Measurements from ENCODE around the gene FCRLA. TPM values are rescaled to one million over a fixed set of nuclear protein-coding genes. Genes with fewer than 3 reads are reported as not detected.

Gene FCRLA
- total RNA-seq, 1 experiment from 2014 or later = 0.15 TPM

DNA sequence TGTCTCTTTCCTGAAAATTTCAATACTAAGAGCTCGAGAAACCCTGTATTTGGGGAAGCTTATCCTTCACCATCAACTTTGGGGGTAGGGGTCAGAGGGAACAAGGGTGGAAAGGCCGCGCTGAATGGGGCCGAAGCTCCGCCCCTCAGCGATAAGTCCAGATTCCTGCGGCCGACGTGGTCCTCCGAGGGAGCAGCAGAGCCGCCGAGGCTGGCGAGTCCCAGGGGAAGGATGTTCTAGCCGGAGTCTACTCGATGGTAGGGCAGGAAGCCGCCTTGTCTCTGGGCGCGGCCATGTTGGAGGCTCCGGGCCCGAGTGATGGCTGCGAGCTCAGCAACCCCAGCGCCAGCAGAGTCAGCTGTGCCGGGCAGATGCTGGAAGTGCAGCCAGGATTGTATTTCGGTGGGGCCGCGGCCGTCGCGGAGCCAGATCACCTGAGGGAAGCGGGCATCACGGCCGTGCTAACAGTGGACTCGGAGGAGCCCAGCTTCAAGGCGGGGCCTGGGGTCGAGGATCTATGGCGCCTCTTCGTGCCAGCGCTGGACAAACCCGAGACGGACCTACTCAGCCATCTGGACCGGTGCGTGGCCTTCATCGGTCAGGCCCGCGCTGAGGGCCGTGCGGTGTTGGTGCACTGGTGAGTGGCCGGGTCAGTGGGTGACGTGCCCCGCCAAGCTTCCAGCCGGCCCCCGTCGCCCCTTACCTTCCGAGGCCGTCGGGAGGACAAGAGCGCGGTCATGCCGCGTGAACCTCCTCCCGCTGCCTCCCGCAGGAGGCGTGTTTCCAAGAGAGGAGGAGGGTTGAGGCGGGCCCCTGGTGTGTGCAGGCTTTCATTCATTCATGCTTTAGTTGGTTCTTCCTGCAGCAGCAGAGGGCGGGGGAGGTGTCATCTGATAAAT, 42.7 kb downstream of the FCRLA start, which contains the start of gene DUSP12 (continued):
- TF ChIP-seq, protein P1, sequence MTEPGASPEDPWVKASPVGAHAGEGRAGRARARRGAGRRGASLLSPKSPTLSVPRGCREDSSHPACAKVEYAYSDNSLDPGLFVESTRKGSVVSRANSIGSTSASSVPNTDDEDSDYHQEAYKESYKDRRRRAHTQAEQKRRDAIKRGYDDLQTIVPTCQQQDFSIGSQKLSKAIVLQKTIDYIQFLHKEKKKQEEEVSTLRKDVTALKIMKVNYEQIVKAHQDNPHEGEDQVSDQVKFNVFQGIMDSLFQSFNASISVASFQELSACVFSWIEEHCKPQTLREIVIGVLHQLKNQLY (CRISPR knock-in tag; IDR thresholded peaks at IDR 0.05) = no peak
- TF ChIP-seq, protein P2, sequence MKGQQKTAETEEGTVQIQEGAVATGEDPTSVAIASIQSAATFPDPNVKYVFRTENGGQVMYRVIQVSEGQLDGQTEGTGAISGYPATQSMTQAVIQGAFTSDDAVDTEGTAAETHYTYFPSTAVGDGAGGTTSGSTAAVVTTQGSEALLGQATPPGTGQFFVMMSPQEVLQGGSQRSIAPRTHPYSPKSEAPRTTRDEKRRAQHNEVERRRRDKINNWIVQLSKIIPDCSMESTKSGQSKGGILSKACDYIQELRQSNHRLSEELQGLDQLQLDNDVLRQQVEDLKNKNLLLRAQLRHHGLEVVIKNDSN (CRISPR knock-in tag; IDR thresholded peaks at IDR 0.05) = no peak
- TF ChIP-seq, protein P3, sequence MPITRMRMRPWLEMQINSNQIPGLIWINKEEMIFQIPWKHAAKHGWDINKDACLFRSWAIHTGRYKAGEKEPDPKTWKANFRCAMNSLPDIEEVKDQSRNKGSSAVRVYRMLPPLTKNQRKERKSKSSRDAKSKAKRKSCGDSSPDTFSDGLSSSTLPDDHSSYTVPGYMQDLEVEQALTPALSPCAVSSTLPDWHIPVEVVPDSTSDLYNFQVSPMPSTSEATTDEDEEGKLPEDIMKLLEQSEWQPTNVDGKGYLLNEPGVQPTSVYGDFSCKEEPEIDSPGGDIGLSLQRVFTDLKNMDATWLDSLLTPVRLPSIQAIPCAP (CRISPR knock-in tag; IDR thresholded peaks at IDR 0.05) = no peak
- TF ChIP-seq, protein P4, sequence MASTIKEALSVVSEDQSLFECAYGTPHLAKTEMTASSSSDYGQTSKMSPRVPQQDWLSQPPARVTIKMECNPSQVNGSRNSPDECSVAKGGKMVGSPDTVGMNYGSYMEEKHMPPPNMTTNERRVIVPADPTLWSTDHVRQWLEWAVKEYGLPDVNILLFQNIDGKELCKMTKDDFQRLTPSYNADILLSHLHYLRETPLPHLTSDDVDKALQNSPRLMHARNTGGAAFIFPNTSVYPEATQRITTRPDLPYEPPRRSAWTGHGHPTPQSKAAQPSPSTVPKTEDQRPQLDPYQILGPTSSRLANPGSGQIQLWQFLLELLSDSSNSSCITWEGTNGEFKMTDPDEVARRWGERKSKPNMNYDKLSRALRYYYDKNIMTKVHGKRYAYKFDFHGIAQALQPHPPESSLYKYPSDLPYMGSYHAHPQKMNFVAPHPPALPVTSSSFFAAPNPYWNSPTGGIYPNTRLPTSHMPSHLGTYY (CRISPR knock-in tag; IDR thresholded peaks at IDR 0.05) = no peak; the same call in 1 of the 2 replicates
- TF ChIP-seq, protein P5, sequence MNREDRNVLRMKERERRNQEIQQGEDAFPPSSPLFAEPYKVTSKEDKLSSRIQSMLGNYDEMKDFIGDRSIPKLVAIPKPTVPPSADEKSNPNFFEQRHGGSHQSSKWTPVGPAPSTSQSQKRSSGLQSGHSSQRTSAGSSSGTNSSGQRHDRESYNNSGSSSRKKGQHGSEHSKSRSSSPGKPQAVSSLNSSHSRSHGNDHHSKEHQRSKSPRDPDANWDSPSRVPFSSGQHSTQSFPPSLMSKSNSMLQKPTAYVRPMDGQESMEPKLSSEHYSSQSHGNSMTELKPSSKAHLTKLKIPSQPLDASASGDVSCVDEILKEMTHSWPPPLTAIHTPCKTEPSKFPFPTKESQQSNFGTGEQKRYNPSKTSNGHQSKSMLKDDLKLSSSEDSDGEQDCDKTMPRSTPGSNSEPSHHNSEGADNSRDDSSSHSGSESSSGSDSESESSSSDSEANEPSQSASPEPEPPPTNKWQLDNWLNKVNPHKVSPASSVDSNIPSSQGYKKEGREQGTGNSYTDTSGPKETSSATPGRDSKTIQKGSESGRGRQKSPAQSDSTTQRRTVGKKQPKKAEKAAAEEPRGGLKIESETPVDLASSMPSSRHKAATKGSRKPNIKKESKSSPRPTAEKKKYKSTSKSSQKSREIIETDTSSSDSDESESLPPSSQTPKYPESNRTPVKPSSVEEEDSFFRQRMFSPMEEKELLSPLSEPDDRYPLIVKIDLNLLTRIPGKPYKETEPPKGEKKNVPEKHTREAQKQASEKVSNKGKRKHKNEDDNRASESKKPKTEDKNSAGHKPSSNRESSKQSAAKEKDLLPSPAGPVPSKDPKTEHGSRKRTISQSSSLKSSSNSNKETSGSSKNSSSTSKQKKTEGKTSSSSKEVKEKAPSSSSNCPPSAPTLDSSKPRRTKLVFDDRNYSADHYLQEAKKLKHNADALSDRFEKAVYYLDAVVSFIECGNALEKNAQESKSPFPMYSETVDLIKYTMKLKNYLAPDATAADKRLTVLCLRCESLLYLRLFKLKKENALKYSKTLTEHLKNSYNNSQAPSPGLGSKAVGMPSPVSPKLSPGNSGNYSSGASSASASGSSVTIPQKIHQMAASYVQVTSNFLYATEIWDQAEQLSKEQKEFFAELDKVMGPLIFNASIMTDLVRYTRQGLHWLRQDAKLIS (CRISPR knock-in tag; IDR thresholded peaks at IDR 0.05; ENCODE audit: borderline replicate concordance) = no peak; the same call in 1 of the 2 replicates
- no peak for TF ChIP-seq TEAD4 (CRISPR knock-in tag; IDR thresholded peaks at IDR 0.05)
- no peak for TF ChIP-seq ZNF121 (CRISPR knock-in tag; IDR thresholded peaks at IDR 0.05)
- no peak for TF ChIP-seq ZNF416 (CRISPR knock-in tag; IDR thresholded peaks at IDR 0.05)
- no peak for TF ChIP-seq GRHL2 (CRISPR knock-in tag; IDR thresholded peaks at IDR 0.05; ENCODE audit: insufficient replicate concordance, severe bottlenecking)
- TF ChIP-seq, protein P6, sequence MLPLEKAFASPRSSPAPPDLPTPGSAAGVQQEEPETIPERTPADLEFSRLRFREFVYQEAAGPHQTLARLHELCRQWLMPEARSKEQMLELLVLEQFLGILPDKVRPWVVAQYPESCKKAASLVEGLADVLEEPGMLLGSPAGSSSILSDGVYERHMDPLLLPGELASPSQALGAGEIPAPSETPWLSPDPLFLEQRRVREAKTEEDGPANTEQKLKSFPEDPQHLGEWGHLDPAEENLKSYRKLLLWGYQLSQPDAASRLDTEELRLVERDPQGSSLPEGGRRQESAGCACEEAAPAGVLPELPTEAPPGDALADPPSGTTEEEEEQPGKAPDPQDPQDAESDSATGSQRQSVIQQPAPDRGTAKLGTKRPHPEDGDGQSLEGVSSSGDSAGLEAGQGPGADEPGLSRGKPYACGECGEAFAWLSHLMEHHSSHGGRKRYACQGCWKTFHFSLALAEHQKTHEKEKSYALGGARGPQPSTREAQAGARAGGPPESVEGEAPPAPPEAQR (CRISPR knock-in tag; IDR thresholded peaks at IDR 0.05) = no peak
- no peak for TF ChIP-seq ZNF232 (CRISPR knock-in tag; IDR thresholded peaks at IDR 0.05)
- TF ChIP-seq, protein P7, sequence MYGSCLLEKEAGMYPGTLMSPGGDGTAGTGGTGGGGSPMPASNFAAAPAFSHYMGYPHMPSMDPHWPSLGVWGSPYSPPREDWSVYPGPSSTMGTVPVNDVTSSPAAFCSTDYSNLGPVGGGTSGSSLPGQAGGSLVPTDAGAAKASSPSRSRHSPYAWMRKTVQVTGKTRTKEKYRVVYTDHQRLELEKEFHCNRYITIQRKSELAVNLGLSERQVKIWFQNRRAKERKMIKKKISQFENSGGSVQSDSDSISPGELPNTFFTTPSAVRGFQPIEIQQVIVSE (CRISPR knock-in tag; IDR thresholded peaks at IDR 0.05; ENCODE audit: borderline replicate concordance) = no peak
- TF ChIP-seq FOXJ3 (CRISPR knock-in tag; IDR thresholded peaks at IDR 0.05; ENCODE audit: borderline replicate concordance) = no peak
- TF ChIP-seq ZNF263 (CRISPR knock-in tag; IDR thresholded peaks at IDR 0.05; ENCODE audit: low read depth) = 0 out of 2 replicates have a peak, but pooled peaks have one; percentile 32
- TF ChIP-seq SMAD4 (CRISPR knock-in tag; IDR thresholded peaks at IDR 0.05) = no peak
- TF ChIP-seq, protein P8, sequence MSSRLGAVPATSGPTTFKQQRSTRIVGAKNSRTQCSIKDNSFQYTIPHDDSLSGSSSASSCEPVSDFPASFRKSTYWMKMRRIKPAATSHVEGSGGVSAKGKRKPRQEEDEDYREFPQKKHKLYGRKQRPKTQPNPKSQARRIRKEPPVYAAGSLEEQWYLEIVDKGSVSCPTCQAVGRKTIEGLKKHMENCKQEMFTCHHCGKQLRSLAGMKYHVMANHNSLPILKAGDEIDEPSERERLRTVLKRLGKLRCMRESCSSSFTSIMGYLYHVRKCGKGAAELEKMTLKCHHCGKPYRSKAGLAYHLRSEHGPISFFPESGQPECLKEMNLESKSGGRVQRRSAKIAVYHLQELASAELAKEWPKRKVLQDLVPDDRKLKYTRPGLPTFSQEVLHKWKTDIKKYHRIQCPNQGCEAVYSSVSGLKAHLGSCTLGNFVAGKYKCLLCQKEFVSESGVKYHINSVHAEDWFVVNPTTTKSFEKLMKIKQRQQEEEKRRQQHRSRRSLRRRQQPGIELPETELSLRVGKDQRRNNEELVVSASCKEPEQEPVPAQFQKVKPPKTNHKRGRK (CRISPR knock-in tag; IDR thresholded peaks at IDR 0.05; ENCODE audit: borderline replicate concordance) = no peak
- TF ChIP-seq, protein P9, sequence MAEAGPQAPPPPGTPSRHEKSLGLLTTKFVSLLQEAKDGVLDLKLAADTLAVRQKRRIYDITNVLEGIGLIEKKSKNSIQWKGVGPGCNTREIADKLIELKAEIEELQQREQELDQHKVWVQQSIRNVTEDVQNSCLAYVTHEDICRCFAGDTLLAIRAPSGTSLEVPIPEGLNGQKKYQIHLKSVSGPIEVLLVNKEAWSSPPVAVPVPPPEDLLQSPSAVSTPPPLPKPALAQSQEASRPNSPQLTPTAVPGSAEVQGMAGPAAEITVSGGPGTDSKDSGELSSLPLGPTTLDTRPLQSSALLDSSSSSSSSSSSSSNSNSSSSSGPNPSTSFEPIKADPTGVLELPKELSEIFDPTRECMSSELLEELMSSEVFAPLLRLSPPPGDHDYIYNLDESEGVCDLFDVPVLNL (CRISPR knock-in tag; IDR thresholded peaks at IDR 0.05; ENCODE audit: borderline replicate concordance, low read depth) = no peak; the same call in 1 of the 2 replicates
- TF ChIP-seq, protein P10, sequence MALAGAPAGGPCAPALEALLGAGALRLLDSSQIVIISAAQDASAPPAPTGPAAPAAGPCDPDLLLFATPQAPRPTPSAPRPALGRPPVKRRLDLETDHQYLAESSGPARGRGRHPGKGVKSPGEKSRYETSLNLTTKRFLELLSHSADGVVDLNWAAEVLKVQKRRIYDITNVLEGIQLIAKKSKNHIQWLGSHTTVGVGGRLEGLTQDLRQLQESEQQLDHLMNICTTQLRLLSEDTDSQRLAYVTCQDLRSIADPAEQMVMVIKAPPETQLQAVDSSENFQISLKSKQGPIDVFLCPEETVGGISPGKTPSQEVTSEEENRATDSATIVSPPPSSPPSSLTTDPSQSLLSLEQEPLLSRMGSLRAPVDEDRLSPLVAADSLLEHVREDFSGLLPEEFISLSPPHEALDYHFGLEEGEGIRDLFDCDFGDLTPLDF (CRISPR knock-in tag; IDR thresholded peaks at IDR 0.05) = no peak
- TF ChIP-seq JAZF1 (CRISPR knock-in tag; IDR thresholded peaks at IDR 0.05) = no peak
- TF ChIP-seq, protein P11, sequence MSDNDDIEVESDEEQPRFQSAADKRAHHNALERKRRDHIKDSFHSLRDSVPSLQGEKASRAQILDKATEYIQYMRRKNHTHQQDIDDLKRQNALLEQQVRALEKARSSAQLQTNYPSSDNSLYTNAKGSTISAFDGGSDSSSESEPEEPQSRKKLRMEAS (CRISPR knock-in tag; IDR thresholded peaks at IDR 0.05) = peak; percentile 87
- TF ChIP-seq ATF1 (CRISPR knock-in tag; IDR thresholded peaks at IDR 0.05) = no peak
- no peak; the same call in 1 of the 2 replicates for TF ChIP-seq FOXK1 (CRISPR knock-in tag; IDR thresholded peaks at IDR 0.05)
